ENCODE measurements around the gene ACER1.

- no peak for TF ChIP-seq CTCF (IDR thresholded peaks at IDR 0.05)
- TF ChIP-seq POLR2A (IDR thresholded peaks at IDR 0.05) = no peak
These were observed 8.7 kb downstream of the ACER1 start for GRCh38 chr19:6324757-6325156.

Measured in ovary (tissue), 3 donors.